NCI-H187 (cell line): ENCODE results near the gene BCL2L11.
A peak's percentile ranks its signal among the peaks of the same experiment; 100 is the strongest.

Experiments
- DNase-seq, 2 experiments: peaks; one replicate each; lab custom pipeline; 2025; lab: John Stamatoyannopoulos, UW

The BCL2L11 gene

DNA sequence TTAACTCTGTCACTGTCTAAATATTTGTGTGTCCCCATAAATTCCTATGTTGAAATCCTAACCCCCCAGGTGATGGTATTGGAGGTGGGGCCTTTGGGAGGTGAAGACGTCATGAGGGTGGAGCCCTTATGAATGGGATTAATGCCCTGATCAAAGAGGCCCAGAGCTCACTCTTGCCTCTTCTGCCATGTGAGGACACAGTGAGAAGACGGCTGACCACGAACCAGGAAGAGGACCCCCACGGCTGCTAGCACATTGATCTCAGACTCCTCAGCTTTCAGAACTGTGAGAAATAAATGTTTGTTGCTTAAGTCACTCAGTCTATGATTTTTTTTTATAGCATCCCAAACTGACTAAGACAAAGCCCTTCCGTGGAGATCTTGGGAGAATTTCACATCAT is 71.2 kb downstream of the BCL2L11 start:
- no peak for DNase-seq

DNA sequence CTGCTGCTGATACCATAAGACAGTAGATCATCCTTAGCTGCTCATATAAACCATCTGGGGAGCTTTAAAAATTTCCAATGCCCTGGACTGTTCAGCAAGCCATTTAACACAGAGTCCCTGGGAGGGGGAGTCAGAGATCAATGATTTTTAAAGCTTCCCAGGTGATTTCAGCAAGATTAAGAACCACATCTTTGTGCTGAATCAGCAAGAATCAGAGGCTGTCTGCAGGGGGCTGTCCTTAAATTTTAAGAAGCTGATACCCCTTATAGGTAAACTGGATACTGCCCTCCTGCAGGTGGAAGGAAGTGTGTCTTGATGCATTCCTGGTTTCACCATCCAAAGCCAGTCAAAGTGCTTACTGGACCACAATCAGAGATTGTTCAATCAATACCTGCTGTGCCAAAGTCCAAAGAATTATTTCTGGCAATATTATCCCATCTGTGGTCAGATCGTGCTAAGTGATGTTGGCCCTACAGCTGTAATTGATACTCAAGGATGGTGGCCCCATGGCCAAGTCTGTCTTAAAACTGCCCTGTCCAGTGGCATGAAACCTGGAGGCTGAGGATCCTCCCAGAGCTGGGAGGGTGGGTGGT is 72.2 kb downstream of the BCL2L11 start:
- DNase-seq = no peak

DNA sequence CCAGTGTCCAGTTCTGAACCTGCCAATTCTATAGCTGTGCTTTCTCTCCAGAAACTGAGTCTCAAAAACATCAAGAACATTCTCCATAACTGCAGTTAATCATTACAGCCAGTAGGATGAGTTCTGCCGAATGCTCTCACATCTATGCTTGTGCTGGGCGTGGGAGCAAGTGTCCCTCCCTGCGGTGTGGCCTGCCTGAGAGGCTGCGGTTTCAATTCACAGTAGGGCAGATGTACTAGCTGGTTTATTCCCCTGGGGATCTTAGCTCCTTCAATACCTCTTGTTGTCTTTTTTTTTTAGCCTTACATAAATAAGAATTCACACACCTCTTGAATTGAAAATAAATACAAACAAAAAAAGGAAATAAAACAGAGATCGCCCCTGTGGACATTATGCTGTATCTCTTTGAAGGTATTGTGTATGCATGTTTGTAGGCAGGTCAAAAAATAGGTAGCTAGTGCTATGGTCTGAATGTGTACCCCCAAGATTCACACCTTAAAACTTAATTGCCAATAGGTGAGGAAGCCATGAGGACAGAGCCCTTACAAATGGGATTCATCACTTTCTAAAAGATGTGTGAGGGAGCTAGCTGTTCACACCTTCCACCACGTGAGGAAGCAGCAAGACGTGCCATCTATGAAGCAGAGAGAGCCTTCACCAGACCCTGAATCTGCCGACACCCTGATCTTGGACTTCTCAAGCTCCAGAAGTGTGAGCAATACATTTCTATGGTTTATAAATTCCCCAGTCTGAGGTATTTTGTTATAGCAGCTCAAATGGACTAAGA is 74.3 kb downstream of the BCL2L11 start:
- DNase-seq = peak in 1 of 2 experiments; percentile 59

DNA sequence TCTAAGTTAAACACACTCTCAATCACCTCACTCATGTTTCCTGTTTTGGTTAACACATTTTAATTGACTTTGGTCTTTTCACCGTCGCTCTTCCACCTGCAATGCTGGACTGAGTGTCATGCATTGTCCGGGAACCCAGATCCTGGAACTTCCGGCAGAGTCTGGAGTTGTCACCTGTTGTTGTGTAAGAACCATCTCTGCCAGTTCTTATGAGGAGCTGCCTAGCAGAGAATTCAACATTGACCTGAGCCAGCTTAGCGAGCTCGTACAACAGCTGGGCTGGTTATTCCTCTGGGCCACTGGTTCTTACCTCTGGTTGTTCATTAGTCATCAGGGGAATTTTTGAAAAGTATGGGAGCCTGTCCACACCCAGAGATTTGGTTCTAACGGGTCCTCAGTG is 75.7 kb downstream of the BCL2L11 start:
- DNase-seq = no peak

DNA sequence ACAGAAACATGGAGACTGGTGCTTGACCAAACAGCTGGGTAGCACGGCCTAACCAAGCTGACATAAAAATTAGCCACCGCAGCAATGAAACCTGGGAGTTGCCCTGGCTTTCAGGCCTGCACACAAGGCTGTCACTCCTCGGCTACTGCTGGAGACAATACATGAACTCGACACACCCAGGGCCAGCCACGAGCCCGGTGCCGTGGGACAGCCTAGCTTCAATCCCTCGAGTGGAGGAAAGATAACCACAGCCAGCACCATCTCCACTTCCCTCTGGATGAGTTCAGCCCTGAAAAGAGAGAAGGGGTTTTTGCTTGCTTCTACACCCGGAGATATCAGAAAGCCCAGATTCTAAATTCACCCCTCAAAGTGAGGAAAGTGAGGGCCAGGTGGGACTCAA is 78.0 kb downstream of the BCL2L11 start:
- no peak for DNase-seq

DNA sequence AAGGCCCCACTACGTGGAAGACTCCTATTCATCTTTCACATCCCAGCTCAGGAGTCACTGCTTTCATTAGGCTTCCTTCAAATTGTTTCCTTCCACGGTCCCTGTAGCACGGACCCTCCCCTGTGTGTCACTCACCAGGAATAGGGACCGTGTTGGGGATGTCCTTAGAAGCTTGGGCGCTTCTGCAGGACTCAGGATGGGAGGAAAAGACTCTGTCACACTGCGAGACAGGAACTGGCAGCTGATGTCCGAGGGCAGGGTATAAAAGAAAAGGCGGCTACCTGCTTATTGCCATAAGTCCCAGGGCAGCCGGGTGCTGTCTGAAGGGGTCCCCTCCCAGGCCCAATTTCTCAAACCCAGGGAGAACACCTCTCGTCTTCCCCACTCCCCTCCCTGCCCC is 79.1 kb downstream of the BCL2L11 start:
- no peak for DNase-seq

DNA sequence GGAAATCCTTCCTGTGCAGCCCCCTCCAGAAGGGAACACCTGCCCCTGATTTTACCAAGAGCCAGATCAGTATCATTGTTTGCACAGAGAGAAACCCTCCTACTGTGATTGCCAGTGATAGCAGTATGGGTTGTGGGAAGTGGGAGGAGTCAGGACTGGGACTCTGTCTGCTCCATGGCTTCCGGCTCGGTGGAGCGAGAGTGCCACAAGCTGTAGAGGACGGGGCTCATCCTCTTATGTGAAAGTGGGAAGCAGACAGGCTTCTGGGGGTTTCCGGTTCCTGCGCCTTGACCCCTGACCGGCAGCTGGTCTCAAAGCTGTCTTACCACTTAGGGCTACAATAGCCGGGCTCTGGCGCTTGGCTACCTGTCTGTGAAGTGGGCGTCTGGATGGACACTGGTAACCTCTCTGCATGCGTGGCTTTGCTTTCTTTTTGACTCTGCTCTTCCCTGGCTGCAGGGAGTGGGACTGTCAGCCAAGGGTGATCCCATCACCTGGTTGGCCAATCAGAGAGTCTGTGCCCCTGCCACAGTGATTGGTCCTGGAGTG is 79.7 kb downstream of the BCL2L11 start:
- DNase-seq = peak in 1 of 2 experiments; percentile 3

DNA sequence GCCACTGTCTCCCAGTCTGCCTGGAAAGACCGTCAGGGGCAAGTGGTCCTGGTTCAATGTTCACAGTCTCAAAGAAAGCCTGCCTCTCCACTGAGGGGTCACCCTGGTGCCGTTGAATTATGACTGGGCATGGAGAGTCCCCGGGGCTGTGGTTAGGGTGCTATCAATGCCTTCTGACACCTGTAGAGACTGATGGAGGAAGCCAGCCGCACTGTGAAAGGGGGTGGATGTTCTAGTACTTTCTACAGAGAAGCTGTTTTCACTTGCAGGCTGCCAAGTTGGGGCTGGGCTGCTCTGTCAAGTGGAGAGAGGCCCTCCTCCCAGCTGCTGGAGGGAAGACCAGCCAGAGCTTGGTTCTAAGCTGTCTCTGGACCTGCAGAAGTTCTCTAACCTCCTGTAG is 80.5 kb downstream of the BCL2L11 start:
- DNase-seq = no peak

DNA sequence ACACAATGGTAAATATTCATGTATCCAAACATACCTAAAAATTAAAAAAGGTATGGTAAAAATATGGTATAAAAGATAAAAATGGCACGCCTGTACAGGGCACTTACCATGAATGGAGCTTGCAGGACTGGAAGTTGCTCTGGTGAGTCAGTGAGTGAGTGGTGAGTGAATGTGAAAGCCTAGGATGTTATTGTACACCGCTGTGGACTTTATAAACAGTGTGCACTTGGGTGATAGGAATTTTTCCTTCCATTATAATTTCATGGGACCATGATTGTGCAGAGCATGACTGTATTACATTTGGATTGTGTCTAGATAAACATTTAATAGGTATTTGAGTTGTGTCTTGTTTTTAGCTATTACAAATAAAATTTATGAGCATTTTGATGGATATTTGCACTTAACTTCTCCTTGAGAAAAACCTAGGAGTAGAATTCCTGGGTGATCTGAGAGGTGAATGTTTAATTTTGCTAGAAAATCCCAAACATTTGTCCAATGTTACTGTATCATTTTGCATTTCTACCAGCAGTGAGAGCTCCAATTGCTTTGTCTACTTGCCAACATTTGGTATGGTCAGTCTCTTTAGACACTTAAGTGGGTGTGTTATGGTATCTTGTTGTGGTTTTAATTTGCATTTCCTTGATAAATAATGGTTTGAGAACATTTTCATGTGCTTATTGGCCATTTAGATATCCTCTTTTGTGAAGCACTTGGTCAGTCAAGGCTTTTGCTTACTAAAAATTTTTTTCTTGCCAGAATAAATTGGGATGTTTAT is 81.7 kb downstream of the BCL2L11 start:
- no peak for DNase-seq

DNA sequence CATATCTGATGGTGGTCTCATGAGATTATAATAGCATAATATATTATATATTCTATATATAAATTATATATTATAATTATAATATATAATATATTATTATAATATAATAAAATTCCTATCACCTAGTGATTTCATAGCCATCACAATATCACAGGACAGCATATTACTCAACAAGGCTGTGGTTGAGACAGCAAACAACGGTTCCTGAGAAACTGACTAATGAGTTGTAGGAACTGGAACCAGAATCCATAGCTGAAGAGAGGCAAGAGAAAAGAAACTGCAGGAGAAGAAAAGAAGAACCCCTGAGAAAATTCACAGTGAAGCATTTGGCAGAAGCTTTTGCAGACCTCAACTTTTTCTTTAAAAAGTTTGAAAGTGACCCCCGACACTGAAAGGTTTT is 84.0 kb downstream of the BCL2L11 start:
- DNase-seq = no peak

DNA sequence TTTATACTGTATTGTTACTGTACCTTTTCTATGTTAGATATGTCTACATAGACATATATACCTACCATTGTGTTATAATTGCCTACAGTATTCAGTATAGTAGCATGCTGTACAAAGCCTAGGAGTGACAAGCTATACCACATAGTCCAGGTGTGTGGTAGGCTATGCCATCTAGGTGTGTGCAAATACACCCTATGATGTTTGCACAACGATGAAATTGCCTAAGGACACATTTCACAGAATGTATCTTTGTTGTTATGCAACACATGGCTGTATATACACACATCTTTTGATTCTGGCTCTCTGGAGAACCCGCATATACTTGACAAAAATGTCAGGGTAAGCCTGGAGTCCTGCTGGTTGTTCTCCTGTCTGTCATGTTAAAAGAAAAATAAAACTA is 85.1 kb downstream of the BCL2L11 start:
- DNase-seq = no peak

DNA sequence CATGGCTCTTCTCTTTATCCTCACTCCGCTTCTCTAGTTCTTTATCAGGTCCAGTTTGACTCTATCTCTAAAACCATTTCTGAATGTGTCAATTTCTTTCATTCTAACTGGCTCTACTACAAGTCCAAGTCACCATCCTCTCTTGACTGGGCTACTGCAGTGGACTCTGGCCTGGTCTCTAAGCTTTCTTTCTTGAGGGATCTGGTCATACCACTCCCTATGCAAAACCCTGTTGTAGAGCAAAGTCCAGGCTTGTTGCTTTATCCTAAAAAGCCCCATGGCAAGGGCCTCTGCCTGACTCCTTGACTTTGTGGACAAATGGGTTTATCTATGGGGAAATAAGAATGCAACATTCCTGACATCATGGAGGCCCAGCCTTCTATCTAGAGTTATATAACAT is 87.1 kb downstream of the BCL2L11 start:
- DNase-seq = no peak

DNA sequence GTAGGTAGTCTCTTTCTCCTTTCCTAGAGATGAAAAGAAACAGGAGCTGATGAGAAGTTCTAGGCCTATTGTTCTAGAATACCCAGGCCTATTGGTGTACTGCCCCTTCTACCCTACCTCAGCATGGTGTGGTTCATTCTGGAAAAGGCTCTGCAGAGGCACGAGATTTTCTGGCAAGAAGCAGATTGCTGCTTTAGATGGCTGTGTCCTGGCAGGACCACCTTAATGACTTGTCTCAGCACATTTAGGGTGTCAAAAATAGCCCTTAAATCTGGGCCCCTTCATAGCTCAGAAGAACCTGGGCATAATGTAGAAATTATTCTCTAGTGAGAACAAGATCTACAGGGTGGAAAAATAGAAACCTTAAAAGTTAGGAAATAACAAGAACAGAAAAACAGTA is 87.9 kb downstream of the BCL2L11 start:
- DNase-seq = no peak

DNA sequence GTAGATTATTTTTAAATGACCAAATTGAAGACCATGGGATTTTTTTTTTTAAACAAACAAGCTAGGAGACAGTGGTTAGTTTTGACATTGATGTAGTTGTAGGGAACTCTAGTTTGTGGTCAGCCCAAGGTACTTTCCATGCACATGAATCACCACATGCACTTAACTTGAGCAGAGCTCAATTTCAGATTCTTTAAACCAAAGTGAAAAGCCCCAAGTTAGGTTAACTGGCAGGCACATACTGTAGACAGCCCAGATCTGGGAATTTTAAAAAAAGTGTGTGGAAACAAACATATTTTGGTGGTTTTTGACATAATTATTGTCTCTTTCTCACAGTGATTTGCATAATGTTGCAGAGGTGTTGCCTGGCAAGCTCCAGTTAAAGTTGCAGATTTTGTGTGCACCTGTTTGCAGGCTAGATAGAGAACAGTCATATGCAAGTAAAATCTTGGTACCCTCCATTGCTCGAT is 88.4 kb downstream of the BCL2L11 start:
- DNase-seq = no peak

DNA sequence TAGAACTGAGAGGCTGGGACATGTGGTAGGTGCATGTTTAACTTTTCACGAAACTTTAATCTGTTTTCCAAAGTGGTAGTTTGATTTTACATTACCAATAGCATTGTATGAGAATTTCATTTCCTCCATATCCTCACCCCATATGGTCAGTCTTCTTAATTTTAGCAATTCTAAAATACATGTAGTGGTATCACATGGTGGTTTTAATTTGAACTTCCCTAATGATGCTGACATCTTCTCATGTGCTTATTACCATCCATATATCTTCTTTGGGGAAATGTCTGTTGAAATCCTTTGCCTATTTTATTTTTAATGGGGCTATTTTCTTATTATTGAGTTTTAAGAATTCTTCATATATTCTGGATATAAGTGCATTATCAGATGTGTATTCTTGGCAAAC is 89.3 kb downstream of the BCL2L11 start:
- no peak for DNase-seq

DNA sequence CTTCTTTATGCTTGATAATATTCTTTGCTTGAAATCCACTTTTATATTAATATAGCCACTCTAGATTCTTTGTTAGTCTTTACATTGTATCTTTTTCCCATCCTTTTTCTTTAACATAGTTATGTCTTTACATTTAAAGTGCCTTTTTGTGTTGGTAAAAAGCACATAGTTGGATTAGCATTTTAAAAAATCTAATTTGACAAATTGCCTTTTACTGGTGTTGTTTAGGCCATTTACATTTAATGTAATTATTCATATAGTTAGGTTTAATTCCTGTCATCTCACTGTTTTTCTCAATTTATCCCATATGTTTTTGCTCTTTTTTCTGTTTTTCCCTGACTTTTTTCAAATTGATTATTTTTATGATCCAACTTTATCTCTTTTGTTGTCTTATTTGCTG is 93.2 kb downstream of the BCL2L11 start:
- DNase-seq = no peak

DNA sequence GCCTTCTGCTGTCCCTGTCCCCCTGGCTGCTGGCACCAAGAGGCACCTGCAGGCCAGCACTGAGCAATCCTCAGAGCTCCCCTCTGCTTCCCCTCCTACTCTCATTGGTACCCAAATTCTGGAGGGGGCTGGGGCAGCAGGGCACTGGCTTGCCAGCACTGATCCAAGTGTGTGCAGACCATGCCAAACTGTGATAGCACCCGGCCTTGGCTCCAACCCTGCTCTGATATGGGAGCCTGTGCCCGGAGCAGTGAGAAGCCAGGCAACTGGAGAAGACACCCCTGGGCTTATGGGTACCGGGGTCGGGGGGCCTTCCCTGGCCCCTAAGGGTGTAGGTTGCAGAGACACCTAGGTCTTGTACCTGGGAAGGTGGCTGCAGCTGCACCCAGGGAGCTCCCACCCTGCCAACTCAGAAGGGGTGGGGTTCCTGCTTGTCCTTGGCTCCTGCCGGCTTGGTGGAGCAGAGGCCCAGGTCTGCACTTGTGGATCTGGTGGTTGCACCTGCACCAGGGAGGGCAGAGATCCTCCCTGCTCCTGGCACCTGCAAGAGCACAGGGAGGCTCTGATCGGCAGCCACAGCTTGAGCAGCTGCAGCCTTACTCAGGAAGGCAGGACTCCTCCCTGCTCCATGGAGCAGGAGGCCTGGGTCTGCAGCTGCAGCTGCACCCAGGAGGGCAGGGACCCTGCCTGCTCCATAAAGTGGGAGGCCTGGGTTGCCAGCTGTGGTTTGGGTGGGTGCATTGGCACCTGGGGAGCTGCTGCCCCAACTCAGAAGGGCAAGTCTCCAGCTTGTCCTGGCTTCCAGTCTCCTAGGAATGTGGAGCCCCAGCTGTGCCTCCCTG is 96.3 kb downstream of the BCL2L11 start:
- DNase-seq = no peak
